GM23338 (cell line): Measurements from ENCODE around the gene RPP38. TPM values are rescaled to one million over a fixed set of nuclear protein-coding genes. Genes with fewer than 3 reads are reported as not detected.

Source experiments
- ATAC-seq: fragments of 200-7000 bp; cut with Tn5 transposase; 3 replicates; pipeline ENCODE4 v1.9.1; 2020
- DNase-seq: peaks from one replicate; pipeline ENCODE4 v3.0.0-alpha.2; 2015; ENCODE audit warnings: low spot score
- H2AFZ ChIP-seq: fragments of 200-600 bp; sonication (generic); 2 replicates; pipeline ENCODE4 v1.8.0; 2016; ENCODE audit warnings: antibody characterized with exemption, mild to moderate bottlenecking, moderate library complexity
- H3F3A ChIP-seq: fragments of 200-600 bp; sonication (generic); replicated peaks from 2 replicates; pipeline ENCODE4 v1.8.0; 2017; ENCODE audit warnings: antibody characterized with exemption, mixed run types, low read depth
- H3K27ac ChIP-seq: fragments of 200-600 bp; sonication (generic); 2 replicates; pipeline ENCODE4 v1.6.1; 2016; ENCODE audit warnings: low read depth
- H3K27me3 ChIP-seq: fragments of 200-600 bp; sonication (generic); 2 replicates; pipeline ENCODE4 v1.8.0; 2016; ENCODE audit warnings: mild to moderate bottlenecking, mixed run types, moderate library complexity; ENCODE audit not compliant: insufficient read depth
- H3K36me3 ChIP-seq: fragments of 200-600 bp; sonication (generic); 2 replicates; pipeline ENCODE4 v1.8.0; 2016; ENCODE audit warnings: mild to moderate bottlenecking; ENCODE audit not compliant: insufficient read depth
- H3K4me1 ChIP-seq: fragments of 200-600 bp; sonication (generic); 2 replicates; pipeline ENCODE4 v1.8.0; 2016; ENCODE audit warnings: mild to moderate bottlenecking, moderate library complexity; ENCODE audit not compliant: insufficient read depth
- H3K4me2 ChIP-seq: fragments of 200-600 bp; sonication (generic); 2 replicates; pipeline ENCODE4 v1.7.1; 2017; ENCODE audit warnings: mixed run types
- H3K4me3 ChIP-seq: fragments of 200-600 bp; sonication (generic); 2 replicates; pipeline ENCODE4 v1.6.1; 2016; ENCODE audit warnings: mixed run types
- H3K79me2 ChIP-seq: fragments of 200-600 bp; sonication (generic); replicated peaks from 2 replicates; pipeline ENCODE4 v1.8.0; 2017; ENCODE audit warnings: mild to moderate bottlenecking; ENCODE audit not compliant: insufficient read depth
- H3K9me2 ChIP-seq: fragments of 200-600 bp; sonication (generic); 2 replicates; pipeline ENCODE4 v1.8.0; 2017; ENCODE audit not compliant: insufficient read depth
- H4K20me1 ChIP-seq: fragments of 200-600 bp; sonication (generic); replicated peaks from 2 replicates; pipeline ENCODE4 v1.8.0; 2017; ENCODE audit warnings: mild to moderate bottlenecking; ENCODE audit not compliant: insufficient read depth
- H3K27ac Mint-ChIP-seq: 2 replicates; pipeline ENCODE4 v1.8.0; 2020; ENCODE audit warnings: inconsistent platforms, mild to moderate bottlenecking, moderate library complexity, mixed read lengths
- H3K27me3 Mint-ChIP-seq: 3 replicates; pipeline ENCODE4 v1.8.0; 2022; ENCODE audit warnings: low read depth, mild to moderate bottlenecking, moderate library complexity, mixed read lengths, inconsistent platforms; ENCODE audit not compliant: insufficient read depth, poor library complexity
- H3K36me3 Mint-ChIP-seq: 3 replicates; pipeline ENCODE4 v1.8.0; 2021; ENCODE audit warnings: low read depth, mild to moderate bottlenecking, inconsistent platforms, moderate library complexity, mixed read lengths
- H3K4me1 Mint-ChIP-seq: 3 replicates; pipeline ENCODE4 v1.8.0; 2020; ENCODE audit warnings: mild to moderate bottlenecking, inconsistent platforms, mixed read lengths
- H3K4me3 Mint-ChIP-seq: 3 replicates; pipeline ENCODE4 v1.8.0; 2021; ENCODE audit warnings: moderate library complexity, mild to moderate bottlenecking, inconsistent platforms, mixed read lengths
- H3K9me3 Mint-ChIP-seq: 3 replicates; pipeline ENCODE4 v1.8.0; 2020; ENCODE audit warnings: moderate library complexity, mild to moderate bottlenecking, inconsistent platforms, mixed read lengths
- CREB1 ChIP-seq: fragments of 250-450 bp; sonication (Bioruptor Pico); IDR thresholded peaks from 2 replicates; pipeline ENCODE4 v1.5.0; 2020; ENCODE audit warnings: low read depth, mild to moderate bottlenecking, moderate library complexity
- CTCF ChIP-seq, 2 experiments: fragments of 200-600 bp in 1 of 2; sonication (generic) in 1 of 2; conservative IDR thresholded peaks; 2 replicates each; pipeline versions ENCODE4 v1.5.1 to v1.6.1; 2016 to 2017; ENCODE audit warnings: antibody characterized with exemption in 2 of 2, low read depth in 2 of 2, mild to moderate bottlenecking in 2 of 2, moderate library complexity in 1 of 2
- EZH2phosphoT487 ChIP-seq: fragments of 200-600 bp; sonication (generic); IDR thresholded peaks from one replicate; pipeline ENCODE4 v1.8.1; 2018; ENCODE audit warnings: antibody characterized with exemption; ENCODE audit not compliant: unreplicated experiment
- NANOG ChIP-seq: IDR thresholded peaks from 2 replicates; pipeline ENCODE4 v1.6.1; 2016; ENCODE audit warnings: antibody characterized with exemption, borderline replicate concordance
- ZNF331 ChIP-seq: fragments of 250-450 bp; sonication (Bioruptor Pico); IDR thresholded peaks from 2 replicates; pipeline ENCODE4 v1.5.0; 2020; ENCODE audit warnings: low read depth, mild to moderate bottlenecking, moderate library complexity
- ZNF462 ChIP-seq: fragments of 250-450 bp; sonication (Bioruptor Pico); IDR thresholded peaks from 2 replicates; pipeline ENCODE4 v1.5.0; 2020; ENCODE audit warnings: mild to moderate bottlenecking, moderate library complexity
- polyA plus RNA-seq: library from polyadenylated mRNA; unstranded; fragments of >200 nt; fragmentation: Nextera tagmentation; extraction: Ambion mirVana; gene quantifications from 2 replicates; pipeline ENCODE4 v1.2.1, GENCODE V29; 2016
- total RNA-seq: library from RNA; depleted of rRNA; stranded (reverse); fragments of >200 nt; shearing (Covaris generic); gene quantifications from 2 replicates; pipeline ENCODE4 v1.2.3, GENCODE V29; 2014

RPP38 gene
- total and polyA plus RNA-seq, 2 experiments from 2014 or later, result 20.1 to 50.7 TPM

DNA sequence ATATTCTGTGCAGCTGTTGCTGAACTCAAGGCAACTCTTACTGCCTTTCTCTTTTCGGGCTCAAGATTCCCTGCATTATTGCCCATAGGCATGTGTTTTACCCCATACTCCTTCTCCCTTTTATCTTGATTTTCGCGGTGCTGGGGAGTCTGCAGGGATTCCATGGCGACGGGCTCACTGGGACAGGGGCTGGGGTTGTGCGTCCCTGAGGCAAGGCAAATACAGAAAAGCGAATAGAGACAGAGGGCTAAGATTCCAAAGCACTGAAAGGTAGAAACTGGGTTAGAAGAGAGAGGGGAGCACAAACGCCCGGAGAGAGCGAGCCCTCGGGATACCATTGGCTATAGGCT lies 519 bp upstream of the RPP38 start (continued):
- no peak for TF ChIP-seq ZNF462 (CRISPR knock-in tag)

GRCh38 chr10:15099886-15100285 lies 2.7 kb downstream of the RPP38 start:
- Histone ChIP-seq H3K36me3 (peaks cover 24% of the 10 kb centered on the region; the same call in 1 of the 2 replicates), H3K79me2 (peaks cover 55% of the 10 kb centered on the region), H3K4me1 (peaks cover 3% of the 10 kb centered on the region; the same call in 1 of the 2 replicates), H3F3A (no peaks in the 10 kb centered on the region; the same call in 1 of the 2 replicates), H4K20me1 (peaks cover 21% of the 10 kb centered on the region), H2AFZ (no peak overlapping the region), H3K27me3 (no peaks in the 10 kb centered on the region), H3K9me2 (no peaks in the 10 kb centered on the region), H3K27ac (no peak overlapping the region), H3K4me3 (no peak overlapping the region), H3K4me2 (no peak overlapping the region)
- ATAC-seq (no peak), DNase-seq (no peak)
- H3K4me1 Mint-ChIP-seq, result peaks cover 8% of the 10 kb centered on the region
- peaks cover 6% of the 10 kb centered on the region for H3K27me3 Mint-ChIP-seq
- peak overlapping the region; percentile 8; the same call in 1 of the 3 replicates for H3K4me3 Mint-ChIP-seq
- no peak overlapping the region; the same call in 1 of the 2 replicates for H3K27ac Mint-ChIP-seq
- H3K36me3 Mint-ChIP-seq, result peaks cover 37% of the 10 kb centered on the region
- no peaks in the 10 kb centered on the region for H3K9me3 Mint-ChIP-seq
- TF ChIP-seq CREB1 (CRISPR knock-in tag), result no peak
- TF ChIP-seq ZNF462 (CRISPR knock-in tag), result no peak
- no peak for TF ChIP-seq NANOG
- no peak for TF ChIP-seq EZH2phosphoT487
- TF ChIP-seq CTCF (conservative IDR thresholded peaks at IDR 0.05; ENCODE audit: low read depth in 2 of 2), result no peak
- no peak for TF ChIP-seq ZNF331
